CD14-positive monocyte (primary cell): ENCODE measurements around the gene MS4A4E. TPM values are rescaled to one million over a fixed set of nuclear protein-coding genes. Genes with fewer than 3 reads are reported as not detected.

Source experiments
- DNase-seq, 3 donors: peaks; one replicate each; pipeline ENCODE4 v3.0.0-alpha.2; 2011 to 2022
- H2AFZ ChIP-seq: 2 replicates; pipeline ENCODE4 v1.6.0; 2012; ENCODE audit warnings: mild to moderate bottlenecking, low read depth, low read length, inconsistent platforms; ENCODE audit not compliant: insufficient read depth, poor library complexity, severe bottlenecking
- H3K27ac ChIP-seq, 2 donors: 1 replicate in 1 of 2; 2 replicates in 1 of 2; pipeline ENCODE4 v1.5.1; 2012 to 2013; ENCODE audit warnings: low read length in 2 of 2, control low read depth in 1 of 2, inconsistent platforms in 1 of 2, low read depth in 1 of 2, mild to moderate bottlenecking in 1 of 2
- H3K27me3 ChIP-seq, 2 donors: one replicate each; pipeline versions ENCODE4 v1.6.0 to v1.6.1; 2011 to 2013; ENCODE audit warnings: low read length in 2 of 2; ENCODE audit not compliant: control insufficient read depth in 2 of 2, insufficient read depth in 2 of 2
- H3K36me3 ChIP-seq, 2 donors: replicated peaks in 1 of 2; 1 replicate in 1 of 2; 2 replicates in 1 of 2; pipeline versions ENCODE4 v1.5.1 to v1.6.1; 2012 to 2013; ENCODE audit warnings: low read length in 2 of 2, control low read depth in 1 of 2, inconsistent platforms in 1 of 2, mild to moderate bottlenecking in 1 of 2; ENCODE audit not compliant: insufficient read depth in 2 of 2, control insufficient read depth in 1 of 2
- H3K4me1 ChIP-seq, 2 donors: 1 replicate in 1 of 2; 2 replicates in 1 of 2; pipeline versions ENCODE4 v1.5.1 to v1.6.1; 2012 to 2013; ENCODE audit warnings: low read length in 2 of 2, control low read depth in 1 of 2, inconsistent platforms in 1 of 2, mild to moderate bottlenecking in 1 of 2, moderate library complexity in 1 of 2; ENCODE audit not compliant: insufficient read depth in 2 of 2, control insufficient read depth in 1 of 2
- H3K4me2 ChIP-seq: replicated peaks from 2 replicates; pipeline ENCODE3; 2012; ENCODE audit warnings: low read length, moderate library complexity, mild to moderate bottlenecking; ENCODE audit not compliant: poor library complexity, severe bottlenecking; ENCODE audit errors: extremely low read depth
- H3K4me3 ChIP-seq, 3 experiments: fragments of 200-600 bp in 1 of 3; sonication (generic) in 1 of 3; replicated peaks in 1 of 3; 1 replicate in 2 of 3; 2 replicates in 1 of 3; pipeline ENCODE4 v1.5.1; 2011 to 2013; ENCODE audit warnings: low read length in 3 of 3, mild to moderate bottlenecking in 3 of 3, control low read depth in 2 of 3, low read depth in 2 of 3, inconsistent platforms in 1 of 3, moderate library complexity in 1 of 3
- H3K79me2 ChIP-seq: 2 replicates; pipeline ENCODE4 v1.6.0; 2012; ENCODE audit warnings: mild to moderate bottlenecking, control low read depth, inconsistent platforms, low read length, moderate library complexity; ENCODE audit not compliant: insufficient read depth
- H3K9ac ChIP-seq: 2 replicates; pipeline ENCODE4 v1.6.0; 2017; ENCODE audit warnings: low read length, mild to moderate bottlenecking; ENCODE audit not compliant: insufficient read depth, poor library complexity, severe bottlenecking
- H3K9me3 ChIP-seq, 2 donors: replicated peaks in 1 of 2; 1 replicate in 1 of 2; 2 replicates in 1 of 2; pipeline versions ENCODE4 v1.5.1 to v1.6.1; 2012 to 2013; ENCODE audit warnings: low read length in 2 of 2, control low read depth in 1 of 2; ENCODE audit not compliant: control insufficient read depth in 1 of 2, insufficient read depth in 1 of 2
- H4K20me1 ChIP-seq: 2 replicates; pipeline ENCODE4 v1.6.0; 2012; ENCODE audit warnings: mild to moderate bottlenecking, low read length, control low read depth, moderate library complexity; ENCODE audit not compliant: insufficient read depth
- H3K27ac Mint-ChIP-seq, 7 donors: one replicate each; pipeline ENCODE4 v1.8.0; 2020; ENCODE audit warnings: mild to moderate bottlenecking in 7 of 7, mixed read lengths in 7 of 7, moderate library complexity in 6 of 7, inconsistent platforms in 2 of 7
- H3K27me3 Mint-ChIP-seq, 3 donors: one replicate each; pipeline ENCODE4 v1.8.0; 2021 to 2022; ENCODE audit warnings: low read depth in 3 of 3, mild to moderate bottlenecking in 3 of 3, mixed read lengths in 3 of 3, moderate library complexity in 3 of 3, inconsistent platforms in 1 of 3
- H3K36me3 Mint-ChIP-seq, 2 donors: one replicate each; pipeline ENCODE4 v1.8.0; 2020; ENCODE audit warnings: mixed read lengths in 2 of 2, inconsistent platforms in 1 of 2, mild to moderate bottlenecking in 1 of 2
- H3K4me1 Mint-ChIP-seq: one replicate; pipeline ENCODE4 v1.8.0; 2020; ENCODE audit warnings: mild to moderate bottlenecking, mixed read lengths
- H3K4me3 Mint-ChIP-seq, 2 donors: one replicate each; pipeline ENCODE4 v1.8.0; 2020; ENCODE audit warnings: mild to moderate bottlenecking in 2 of 2, mixed read lengths in 2 of 2, moderate library complexity in 1 of 2
- H3K9me3 Mint-ChIP-seq, 7 donors: one replicate each; pipeline ENCODE4 v1.8.0; 2020 to 2022; ENCODE audit warnings: mixed read lengths in 7 of 7, mild to moderate bottlenecking in 6 of 7, moderate library complexity in 6 of 7, inconsistent platforms in 2 of 7
- CTCF ChIP-seq: fragments of 200-600 bp; IDR thresholded peaks from one replicate; pipeline ENCODE4 v1.8.0; 2022; ENCODE audit warnings: antibody characterized with exemption, mild to moderate bottlenecking
- WGBS: methylation state at CpG from one replicate; pipeline ENCODE4 v1.1.5; 2013; ENCODE audit warnings: missing lambda C conversion rate; ENCODE audit not compliant: insufficient coverage; 5-methylcytosine and 5-hydroxymethylcytosine counted together
- intact Hi-C, 2 donors: fragments of 100-400 bp; cut with micrococcal nuclease; formaldehyde crosslinking; loops; one replicate each; pipeline versions ENCODE4 v1.15.0 to v1.15.1; 2023
- polyA plus RNA-seq, 3 donors: library from polyadenylated mRNA; depleted of rRNA in 1 of 3; unstranded in 2 of 3; stranded (reverse) in 1 of 3; fragments of 300-500 nt in 2 of 3; fragments of >200 nt in 1 of 3; fragmentation: Illumina TruSeq in 2 of 3; gene quantifications; 1 replicate in 2 of 3; 2 replicates in 1 of 3; pipeline ENCODE4 v1.2.3, GENCODE V29; 2012 to 2021

The MS4A4E gene
- polyA plus RNA-seq, 3 donors = 1.00 to 10.2 (median 1.1) TPM

- Mint-ChIP-seq H3K36me3 (peaks cover 21 to 30% of the 10 kb centered on the region in 2 donors), H3K27me3 (no peaks in the 10 kb centered on the region), H3K4me1 (peaks cover 57% of the 10 kb centered on the region), H3K4me3 (no peak overlapping the region), H3K27ac (peak overlapping the region in 5 of 7 donors; percentile 17 to 65 (median 50)), H3K9me3 (no peaks in the 10 kb centered on the region)
- no peak for TF ChIP-seq CTCF
- peaks cover 12 to 28% of the 10 kb centered on the region in 2 donors for H3K36me3 ChIP-seq
- H3K79me2 ChIP-seq = peaks cover 91% of the 10 kb centered on the region
- H2AFZ ChIP-seq = no peak overlapping the region
- no peak overlapping the region for H3K9ac ChIP-seq
- H3K27ac ChIP-seq = peak overlapping the region in 1 of 2 donors; percentile 25
- H3K4me2 ChIP-seq = no peak overlapping the region
- no peaks in the 10 kb centered on the region for H3K27me3 ChIP-seq
- intact Hi-C loops = no loop called here
- no CpG with 5 or more reads among the region's 1 CpG for WGBS
- peak in 2 of 3 donors; percentile 21 to 33 for DNase-seq
- H3K9me3 ChIP-seq = no peaks in the 10 kb centered on the region
- no peak overlapping the region for H3K4me3 ChIP-seq
- peaks cover 48 to 49% of the 10 kb centered on the region in 2 donors for H3K4me1 ChIP-seq
- H4K20me1 ChIP-seq = no peaks in the 10 kb centered on the region
These were observed 12.3 kb downstream of the MS4A4E start for GRCh38 chr11:60230681-60231080.

- no peak for TF ChIP-seq CTCF
- no peak overlapping the region for H3K4me3 Mint-ChIP-seq
- H3K36me3 Mint-ChIP-seq = peaks cover 42 to 63% of the 10 kb centered on the region in 2 donors
- no CpG with 5 or more reads among the region's 4 CpGs for WGBS
- DNase-seq = no peak
- H3K27me3 Mint-ChIP-seq = peaks cover 0 to 3% (median 0%) of the 10 kb centered on the region in 3 donors
- Histone ChIP-seq H3K9ac (no peak overlapping the region), H3K27me3 (no peaks in the 10 kb centered on the region), H3K36me3 (peaks cover 12 to 43% of the 10 kb centered on the region in 2 donors), H3K4me1 (peaks cover 0 to 16% of the 10 kb centered on the region in 2 donors), H4K20me1 (no peaks in the 10 kb centered on the region), H3K27ac (peak overlapping the region in 1 of 2 donors; percentile 14), H2AFZ (no peak overlapping the region), H3K9me3 (no peaks in the 10 kb centered on the region), H3K4me3 (no peak overlapping the region), H3K4me2 (no peak overlapping the region), H3K79me2 (peaks cover 35% of the 10 kb centered on the region)
- intact Hi-C loops = no loop called here
- H3K27ac Mint-ChIP-seq = peak overlapping the region in 3 of 7 donors; percentile 30 to 70 (median 42)
- peaks cover 0 to 4% (median 0%) of the 10 kb centered on the region in 7 donors for H3K9me3 Mint-ChIP-seq
- H3K4me1 Mint-ChIP-seq = peaks cover 20% of the 10 kb centered on the region
These were observed 20.8 kb downstream of the MS4A4E start for GRCh38 chr11:60222141-60222540.
